SK-N-MC (cell line): ENCODE measurements around the gene HK2.

ENCODE experiments used
- DNase-seq: peaks from one replicate; pipeline ENCODE4 v3.0.0-alpha.2; 2011; ENCODE audit warnings: low read depth, low spot score
- H3K27ac ChIP-seq: fragments of 200-600 bp; sonication (generic); 2 replicates; pipeline ENCODE4 v1.5.1; 2016; ENCODE audit warnings: mixed run types
- H3K36me3 ChIP-seq: fragments of 200-600 bp; sonication (generic); 2 replicates; pipeline ENCODE4 v1.6.1; 2017; ENCODE audit warnings: antibody characterized with exemption, low read length, mixed read lengths; ENCODE audit not compliant: insufficient read depth
- H3K4me3 ChIP-seq: fragments of 200-600 bp; sonication (generic); 2 replicates; pipeline ENCODE4 v1.5.1; 2016
- H3K9ac ChIP-seq: fragments of 200-600 bp; sonication (generic); 2 replicates; pipeline ENCODE4 v1.8.0; 2017; ENCODE audit warnings: mixed run types, mixed read lengths; ENCODE audit not compliant: insufficient read length
- H3K9me3 ChIP-seq: fragments of 200-600 bp; sonication (generic); 2 replicates; pipeline ENCODE4 v1.6.1; 2017; ENCODE audit warnings: low read depth, mild to moderate bottlenecking, antibody characterized with exemption, low read length, moderate library complexity, mixed read lengths
- EZH2 ChIP-seq: fragments of 200-600 bp; sonication (generic); IDR thresholded peaks from one replicate; pipeline ENCODE4 v1.6.1; 2017; ENCODE audit warnings: antibody characterized with exemption
- FOXP2 ChIP-seq: optimal IDR thresholded peaks from 2 replicates; pipeline ENCODE3; 2011; ENCODE audit warnings: mild to moderate bottlenecking, moderate library complexity; ENCODE audit not compliant: insufficient read depth; ENCODE audit errors: extremely low read length, control extremely low read depth
- POLR2AphosphoS5 ChIP-seq: IDR thresholded peaks from 2 replicates; pipeline ENCODE4 v1.6.1; 2012; ENCODE audit warnings: mild to moderate bottlenecking, low read depth, low read length, borderline replicate concordance

HK2 gene

GRCh38 chr2:74870951-74871350 lies 37.0 kb downstream of the HK2 start:
- H3K9ac ChIP-seq = no peak overlapping the region
- TF ChIP-seq EZH2 (no peak), FOXP2 (no peak), POLR2AphosphoS5 (no peak)
- peaks cover 34% of the 10 kb centered on the region; the same call in 1 of the 2 replicates for H3K36me3 ChIP-seq
- no peaks in the 10 kb centered on the region for H3K9me3 ChIP-seq
- H3K4me3 ChIP-seq = no peak overlapping the region
- no peak overlapping the region for H3K27ac ChIP-seq
- no peak for DNase-seq

GRCh38 chr2:74871414-74871813 lies 37.5 kb downstream of the HK2 start:
- Histone ChIP-seq H3K27ac (no peak overlapping the region), H3K36me3 (peaks cover 34% of the 10 kb centered on the region; the same call in 1 of the 2 replicates), H3K9me3 (no peaks in the 10 kb centered on the region), H3K4me3 (no peak overlapping the region), H3K9ac (no peak overlapping the region)
- TF ChIP-seq EZH2 (no peak), FOXP2 (no peak), POLR2AphosphoS5 (no peak)
- no peak for DNase-seq

GRCh38 chr2:74872389-74872836 lies 38.5 kb downstream of the HK2 start:
- no peaks in the 10 kb centered on the region for H3K9me3 ChIP-seq
- no peak overlapping the region for H3K27ac ChIP-seq
- no peak overlapping the region for H3K4me3 ChIP-seq
- no peak for DNase-seq
- TF ChIP-seq FOXP2 (no peak), EZH2 (no peak)
- H3K9ac ChIP-seq = no peak overlapping the region
- H3K36me3 ChIP-seq = peaks cover 43% of the 10 kb centered on the region

- no peak overlapping the region for H3K27ac ChIP-seq
- no peak for TF ChIP-seq FOXP2
- no peak for TF ChIP-seq POLR2AphosphoS5
- no peak for TF ChIP-seq EZH2
- no peaks in the 10 kb centered on the region for H3K9me3 ChIP-seq
- DNase-seq = no peak
- no peak overlapping the region for H3K4me3 ChIP-seq
- H3K9ac ChIP-seq = no peak overlapping the region
- peaks cover 45% of the 10 kb centered on the region for H3K36me3 ChIP-seq
Observed at GRCh38 chr2:74873012-74873665, 39.2 kb downstream of the HK2 start.

- no peak overlapping the region for H3K4me3 ChIP-seq
- H3K9me3 ChIP-seq = no peaks in the 10 kb centered on the region
- no peak overlapping the region for H3K27ac ChIP-seq
- no peak overlapping the region for H3K9ac ChIP-seq
- TF ChIP-seq POLR2AphosphoS5 (no peak), EZH2 (no peak), FOXP2 (no peak)
- peaks cover 49% of the 10 kb centered on the region for H3K36me3 ChIP-seq
- no peak for DNase-seq
Observed at GRCh38 chr2:74873678-74874640, 40.0 kb downstream of the HK2 start.

- DNase-seq = no peak
- Histone ChIP-seq H3K9ac (no peak overlapping the region), H3K9me3 (no peaks in the 10 kb centered on the region), H3K4me3 (no peak overlapping the region), H3K27ac (no peak overlapping the region), H3K36me3 (peaks cover 64% of the 10 kb centered on the region)
- no peak for TF ChIP-seq FOXP2
- no peak for TF ChIP-seq EZH2
Observed at GRCh38 chr2:74876081-74876886, 42.4 kb downstream of the HK2 start.

- no peak overlapping the region for H3K9ac ChIP-seq
- peaks cover 64% of the 10 kb centered on the region for H3K36me3 ChIP-seq
- H3K9me3 ChIP-seq = no peaks in the 10 kb centered on the region
- no peak for TF ChIP-seq EZH2
- no peak for TF ChIP-seq FOXP2
- no peak for TF ChIP-seq POLR2AphosphoS5
- no peak for DNase-seq
- no peak overlapping the region for H3K4me3 ChIP-seq
- no peak overlapping the region for H3K27ac ChIP-seq
Observed at GRCh38 chr2:74877376-74877775, 43.4 kb downstream of the HK2 start.
